ENCODE results near the gene CALHM2. TPM values are rescaled to one million over a fixed set of nuclear protein-coding genes. Genes with fewer than 3 reads are reported as not detected.

The CALHM2 gene
- total RNA-seq, 1 experiment from 2014 or later, result 1.9 TPM

GRCh38 chr10:103493916-103494877, 42.0 kb upstream of the CALHM2 start:
- ChIA-PET CTCF (interaction anchor here (0.9 to 4.5 kb wide), 11 partner anchors 9 to 798 kb away, joined by 3 to 30 read pairs (median 4); no protein-coding TSS in a partner anchor), POLR2A (interaction anchor here (0.7 to 1.2 kb wide), 2 partner anchors 18 to 1850 kb away, joined by 3 read pairs; no protein-coding TSS in a partner anchor)
- H3K27ac Mint-ChIP-seq, result no peak overlapping the region
- H3K9me3 Mint-ChIP-seq, result no peaks in the 10 kb centered on the region
- peaks cover 9% of the 10 kb centered on the region for H3K4me1 Mint-ChIP-seq
- peak overlapping the region; percentile 78 for H3K4me3 Mint-ChIP-seq
- TF ChIP-seq ZNF423 (CRISPR knock-in tag; IDR thresholded peaks at IDR 0.05), result peak; percentile 41; the same call in 1 of the 2 replicates
- TF ChIP-seq NFE2L1 (CRISPR knock-in tag; IDR thresholded peaks at IDR 0.05), result no peak
- TF ChIP-seq ESRRA (CRISPR knock-in tag; IDR thresholded peaks at IDR 0.05; ENCODE audit: borderline replicate concordance), result 0 out of 2 replicates have a peak, but pooled peaks have one; percentile 20
- TF ChIP-seq USF1 (CRISPR knock-in tag; IDR thresholded peaks at IDR 0.05), result no peak
- TF ChIP-seq PRDM15 (CRISPR knock-in tag; IDR thresholded peaks at IDR 0.05), result peak; percentile 56
- no peak for TF ChIP-seq PREB (CRISPR knock-in tag; IDR thresholded peaks at IDR 0.05; ENCODE audit: borderline replicate concordance)
- TF ChIP-seq FOXK1 (CRISPR knock-in tag; IDR thresholded peaks at IDR 0.05), result 0 out of 2 replicates have a peak, but pooled peaks have one; percentile 31
- ATAC-seq, result peak; percentile 55
- DNase-seq (ENCODE audit: low spot score), result peak; percentile 50
- H3K36me3 Mint-ChIP-seq, result no peaks in the 10 kb centered on the region
- peaks cover 65% of the 10 kb centered on the region for H3K27me3 Mint-ChIP-seq (ENCODE audit: low read depth)

- DNase-seq (ENCODE audit: low spot score) (peak; percentile 61), ATAC-seq (peak; percentile 61)
- peaks cover 9% of the 10 kb centered on the region for H3K4me1 Mint-ChIP-seq
- ChIA-PET POLR2A (no interaction called here), CTCF (interaction anchor here (0.5 to 4.5 kb wide), 14 partner anchors 8 to 798 kb away, joined by 3 to 30 read pairs (median 4); no protein-coding TSS in a partner anchor)
- no peak for TF ChIP-seq FOXK1 (CRISPR knock-in tag; IDR thresholded peaks at IDR 0.05)
- TF ChIP-seq ETV6 (CRISPR knock-in tag; IDR thresholded peaks at IDR 0.05), result 0 out of 2 replicates have a peak, but pooled peaks have one; percentile 25
- H3K27me3 Mint-ChIP-seq (ENCODE audit: low read depth), result peaks cover 60% of the 10 kb centered on the region
- no peaks in the 10 kb centered on the region for H3K9me3 Mint-ChIP-seq
- no peak within 1 kb of the TSS for H3K27ac Mint-ChIP-seq
- H3K4me3 Mint-ChIP-seq, result peak within 1 kb of the TSS; percentile 79
- no peaks in the 10 kb centered on the region for H3K36me3 Mint-ChIP-seq
These were observed 41.3 kb upstream of the CALHM2 start, which contains the start of gene NEURL1 for GRCh38 chr10:103493362-103493915. Gene NEURL1, plus strand, starts transcription at chr10:103493705. Its CDS starts 683 bp downstream, at chr10:103494388.

GRCh38 chr10:103492655-103493261, 40.6 kb upstream of the CALHM2 start:
- H3K9me3 Mint-ChIP-seq, result no peaks in the 10 kb centered on the region
- H3K27me3 Mint-ChIP-seq (ENCODE audit: low read depth), result peaks cover 59% of the 10 kb centered on the region
- H3K27ac Mint-ChIP-seq, result no peak overlapping the region
- POLR2A ChIA-PET, result interaction anchor here (0.6 kb wide), 1 partner anchor 986 kb away, joined by 3 read pairs; no protein-coding TSS in a partner anchor
- H3K4me1 Mint-ChIP-seq, result peaks cover 9% of the 10 kb centered on the region
- CTCF ChIA-PET, result interaction anchor here (0.5 to 3.4 kb wide), 12 partner anchors 8 to 194 kb away, joined by 3 to 30 read pairs (median 4); partner anchors contain the start of gene CALHM2
- H3K36me3 Mint-ChIP-seq, result no peaks in the 10 kb centered on the region
- H3K4me3 Mint-ChIP-seq, result peak overlapping the region; percentile 79
- ATAC-seq, result no peak
- DNase-seq (ENCODE audit: low spot score), result no peak
- TF ChIP-seq ZNF281 (CRISPR knock-in tag; IDR thresholded peaks at IDR 0.05) (no peak), ZNF263 (CRISPR knock-in tag; IDR thresholded peaks at IDR 0.05; ENCODE audit: low read depth) (no peak), ZBTB21 (CRISPR knock-in tag; IDR thresholded peaks at IDR 0.05; ENCODE audit: borderline replicate concordance) (no peak), RORB (CRISPR knock-in tag; IDR thresholded peaks at IDR 0.05) (no peak), MAX (CRISPR knock-in tag; IDR thresholded peaks at IDR 0.05) (no peak), SMAD3 (CRISPR knock-in tag; IDR thresholded peaks at IDR 0.05; ENCODE audit: borderline replicate concordance) (no peak), ELF4 (CRISPR knock-in tag; IDR thresholded peaks at IDR 0.05; ENCODE audit: low read depth) (no peak), ERG (CRISPR knock-in tag; IDR thresholded peaks at IDR 0.05) (no peak)
